ENCODE results near the gene ZNF362. TPM values are rescaled to one million over a fixed set of nuclear protein-coding genes. Genes with fewer than 3 reads are reported as not detected.

Gene ZNF362
- total and polyA plus RNA-seq, 2 of the 13 experiments (the other 11 are each of a cell fraction or from before 2014, with no cell fraction given): 8.3 to 14.2 TPM

GRCh38 chr1:33257772-33258712 is 1.8 kb downstream of the ZNF362 start (continued):
- TF ChIP-seq ZNF7 (CRISPR knock-in tag; IDR thresholded peaks at IDR 0.05): no peak
- peak; percentile 40; the same call in 1 of the 2 replicates for TF ChIP-seq ZNF33B (CRISPR knock-in tag; IDR thresholded peaks at IDR 0.05)
- TF ChIP-seq ZNF276 (CRISPR knock-in tag; IDR thresholded peaks at IDR 0.05; ENCODE audit: low read depth): no peak
- no peak for TF ChIP-seq ZFAT (CRISPR knock-in tag; conservative IDR thresholded peaks at IDR 0.05)
- peak; percentile 83 for TF ChIP-seq ZFY (CRISPR knock-in tag; IDR thresholded peaks at IDR 0.05)
- 0 out of 2 replicates have a peak, but pooled peaks have one; percentile 23 for TF ChIP-seq THRA (CRISPR knock-in tag; IDR thresholded peaks at IDR 0.05; ENCODE audit: borderline replicate concordance)
- no peak for TF ChIP-seq NONO (IDR thresholded peaks at IDR 0.05)
- peak; percentile 16; the same call in 1 of the 2 replicates for TF ChIP-seq NONO (CRISPR knock-in tag; conservative IDR thresholded peaks at IDR 0.05)
- peak; percentile 50 for TF ChIP-seq ZNF18 (CRISPR knock-in tag; IDR thresholded peaks at IDR 0.05; ENCODE audit: insufficient replicate concordance)
- TF ChIP-seq ZNF878 (CRISPR knock-in tag; IDR thresholded peaks at IDR 0.05): no peak
- peak; percentile 39; the same call in 1 of the 2 replicates for TF ChIP-seq ZBTB10 (CRISPR knock-in tag; IDR thresholded peaks at IDR 0.05; ENCODE audit: borderline replicate concordance)
- TF ChIP-seq ATM (IDR thresholded peaks at IDR 0.05; ENCODE audit: borderline replicate concordance): no peak
- no peak for TF ChIP-seq ZBTB8A (CRISPR knock-in tag; IDR thresholded peaks at IDR 0.05; ENCODE audit: borderline replicate concordance, low read depth)
- peak in 1 of 2 experiments; percentile 34; a peak in 1 of 4 replicates for TF ChIP-seq REST (IDR thresholded peaks at IDR 0.05; ENCODE audit: borderline replicate concordance in 1 of 2, low read depth in 1 of 2, low read length in 2 of 2)
- TF ChIP-seq NFRKB (IDR thresholded peaks at IDR 0.05): no peak
- TF ChIP-seq ARNTL (CRISPR knock-in tag; IDR thresholded peaks at IDR 0.05): no peak; the same call in 1 of the 2 replicates

Measured in HepG2 (cell line).